Progenitor cell of endocrine pancreas (in vitro differentiated cells): ENCODE results near the gene CYP26B1. TPM values are rescaled to one million over a fixed set of nuclear protein-coding genes. Genes with fewer than 3 reads are reported as not detected.
A peak's percentile ranks its signal among the peaks of the same experiment; 100 is the strongest.

ENCODE experiments used
- DNase-seq: peaks from one replicate; pipeline ENCODE4 v3.0.0; 2021; ENCODE audit warnings: low spot score; ENCODE audit not compliant: unreplicated experiment
- H3K27ac Mint-ChIP-seq: 2 replicates; pipeline ENCODE4 v1.8.0; 2021; ENCODE audit warnings: mild to moderate bottlenecking, moderate library complexity, mixed read lengths
- H3K27me3 Mint-ChIP-seq: 2 replicates; pipeline ENCODE4 v1.8.0; 2021; ENCODE audit warnings: mixed read lengths
- H3K36me3 Mint-ChIP-seq: 2 replicates; pipeline ENCODE4 v1.8.0; 2022; ENCODE audit warnings: mixed read lengths; ENCODE audit not compliant: insufficient read depth
- H3K4me1 Mint-ChIP-seq: 2 replicates; pipeline ENCODE4 v1.8.0; 2021; ENCODE audit warnings: low read depth, mixed read lengths
- H3K4me3 Mint-ChIP-seq: 2 replicates; pipeline ENCODE4 v1.8.0; 2021; ENCODE audit warnings: low read depth, mild to moderate bottlenecking, moderate library complexity, mixed read lengths
- H3K9me3 Mint-ChIP-seq: 2 replicates; pipeline ENCODE4 v1.8.0; 2021; ENCODE audit warnings: low read depth, mixed read lengths
- total RNA-seq: library from RNA; stranded (reverse); gene quantifications from 2 replicates; pipeline ENCODE4 v1.2.1, GENCODE V29; 2021
- TF ChIP-seq, protein P1 (sequence below): fragments of 200-600 bp; sonication (generic); IDR thresholded peaks from one replicate; pipeline ENCODE4 v1.5.0; 2021; ENCODE audit warnings: antibody characterized with exemption, mild to moderate bottlenecking; ENCODE audit not compliant: unreplicated experiment

CYP26B1 gene
- total RNA-seq, 1 donor from 2014 or later, result 31.5 TPM

GRCh38 chr2:72176281-72176680 lies 28.6 kb upstream of the CYP26B1 start:
- Mint-ChIP-seq H3K4me3 (no peak overlapping the region), H3K9me3 (no peaks in the 10 kb centered on the region), H3K27ac (no peak overlapping the region)

GRCh38 chr2:72175636-72176035 lies 28.0 kb upstream of the CYP26B1 start:
- H3K4me3 Mint-ChIP-seq, result no peak overlapping the region
- TF ChIP-seq, protein P1, sequence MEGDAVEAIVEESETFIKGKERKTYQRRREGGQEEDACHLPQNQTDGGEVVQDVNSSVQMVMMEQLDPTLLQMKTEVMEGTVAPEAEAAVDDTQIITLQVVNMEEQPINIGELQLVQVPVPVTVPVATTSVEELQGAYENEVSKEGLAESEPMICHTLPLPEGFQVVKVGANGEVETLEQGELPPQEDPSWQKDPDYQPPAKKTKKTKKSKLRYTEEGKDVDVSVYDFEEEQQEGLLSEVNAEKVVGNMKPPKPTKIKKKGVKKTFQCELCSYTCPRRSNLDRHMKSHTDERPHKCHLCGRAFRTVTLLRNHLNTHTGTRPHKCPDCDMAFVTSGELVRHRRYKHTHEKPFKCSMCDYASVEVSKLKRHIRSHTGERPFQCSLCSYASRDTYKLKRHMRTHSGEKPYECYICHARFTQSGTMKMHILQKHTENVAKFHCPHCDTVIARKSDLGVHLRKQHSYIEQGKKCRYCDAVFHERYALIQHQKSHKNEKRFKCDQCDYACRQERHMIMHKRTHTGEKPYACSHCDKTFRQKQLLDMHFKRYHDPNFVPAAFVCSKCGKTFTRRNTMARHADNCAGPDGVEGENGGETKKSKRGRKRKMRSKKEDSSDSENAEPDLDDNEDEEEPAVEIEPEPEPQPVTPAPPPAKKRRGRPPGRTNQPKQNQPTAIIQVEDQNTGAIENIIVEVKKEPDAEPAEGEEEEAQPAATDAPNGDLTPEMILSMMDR, result no peak
- H3K36me3 Mint-ChIP-seq, result peaks cover 15% of the 10 kb centered on the region
- no peak for DNase-seq
- no peak overlapping the region for H3K27ac Mint-ChIP-seq
- no peaks in the 10 kb centered on the region for H3K27me3 Mint-ChIP-seq
- H3K9me3 Mint-ChIP-seq, result no peaks in the 10 kb centered on the region
- peaks cover 4% of the 10 kb centered on the region for H3K4me1 Mint-ChIP-seq

More at GRCh38 chr2:72176281-72176680, 28.6 kb upstream of the CYP26B1 start:
- TF ChIP-seq, protein P1, result no peak
- H3K4me1 Mint-ChIP-seq, result peaks cover 4% of the 10 kb centered on the region
- H3K36me3 Mint-ChIP-seq, result peaks cover 15% of the 10 kb centered on the region
- H3K27me3 Mint-ChIP-seq, result no peaks in the 10 kb centered on the region
- DNase-seq, result no peak

DNA sequence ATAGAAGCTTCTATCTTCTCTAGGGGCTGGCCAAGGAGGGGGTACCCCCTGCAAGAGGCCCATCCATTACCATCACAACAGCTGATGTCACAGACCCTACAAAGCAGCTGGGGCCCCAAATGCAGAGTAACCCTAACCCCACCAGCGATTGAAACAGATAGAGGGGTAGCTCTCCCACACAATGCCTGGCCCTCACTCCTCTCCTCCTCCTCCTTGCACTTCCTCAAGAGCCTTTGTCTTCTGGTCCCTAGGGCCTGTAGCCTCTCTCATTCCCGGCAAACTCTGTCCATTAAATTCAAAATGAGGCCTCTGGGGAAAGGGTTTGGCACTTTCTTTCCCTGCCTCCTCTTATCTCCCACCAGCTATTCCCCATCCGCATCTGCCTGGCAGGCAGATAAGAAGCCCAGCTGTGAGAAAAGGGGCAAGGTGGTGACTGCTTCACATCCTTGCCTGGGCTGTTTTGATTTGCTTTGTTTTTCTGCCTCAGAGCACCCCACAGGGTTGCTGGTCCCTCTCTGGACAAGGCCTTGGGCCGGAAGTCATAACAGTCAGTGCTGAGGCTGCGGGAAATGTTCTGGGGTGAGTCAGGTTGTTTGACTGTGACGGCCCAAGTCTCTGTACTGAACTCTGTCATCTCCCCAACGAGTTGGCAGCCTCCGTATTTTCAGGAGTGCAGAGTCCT lies 26.1 kb upstream of the CYP26B1 start:
- Mint-ChIP-seq H3K27ac (peak overlapping the region; percentile 85), H3K9me3 (no peaks in the 10 kb centered on the region), H3K4me1 (peaks cover 4% of the 10 kb centered on the region), H3K4me3 (no peak overlapping the region), H3K27me3 (no peaks in the 10 kb centered on the region), H3K36me3 (peaks cover 15% of the 10 kb centered on the region)
- TF ChIP-seq, protein P1, result no peak
- no peak for DNase-seq

DNA sequence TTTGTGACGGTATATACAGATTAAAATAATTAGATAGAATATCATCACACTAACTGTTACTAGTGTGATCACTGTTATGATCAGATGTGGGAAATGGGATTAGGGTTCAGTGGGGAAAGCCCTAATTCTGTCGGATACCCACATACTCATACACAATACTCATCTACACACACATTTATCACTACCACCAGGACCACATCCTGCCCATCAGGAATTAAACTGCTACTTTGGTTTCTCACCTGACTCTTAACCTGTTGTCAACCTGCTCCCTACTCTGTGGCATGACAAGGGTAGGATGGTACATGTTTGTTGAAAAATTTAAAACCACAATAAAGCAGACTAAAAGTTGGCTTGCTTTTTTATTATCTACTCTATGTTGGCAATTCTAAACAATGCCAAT lies 24.8 kb upstream of the CYP26B1 start:
- TF ChIP-seq, protein P1, result no peak
- Mint-ChIP-seq H3K9me3 (no peaks in the 10 kb centered on the region), H3K4me1 (peaks cover 4% of the 10 kb centered on the region), H3K27me3 (no peaks in the 10 kb centered on the region), H3K36me3 (peaks cover 10% of the 10 kb centered on the region), H3K27ac (no peak overlapping the region), H3K4me3 (no peak overlapping the region)
- DNase-seq, result no peak

GRCh38 chr2:72166279-72166678 lies 18.6 kb upstream of the CYP26B1 start:
- DNase-seq, result no peak
- Mint-ChIP-seq H3K27me3 (no peaks in the 10 kb centered on the region), H3K36me3 (peaks cover 3% of the 10 kb centered on the region), H3K4me1 (peaks cover 1% of the 10 kb centered on the region), H3K9me3 (no peaks in the 10 kb centered on the region), H3K4me3 (no peak overlapping the region), H3K27ac (no peak overlapping the region)
- TF ChIP-seq, protein P1, result no peak
